Body of pancreas (tissue), 4 donors: ENCODE data around the gene ANKRD66.

Source experiments
- CTCF ChIP-seq, 7 experiments: fragments of 450-650 bp in 4 of 7; fragments of 200-600 bp in 3 of 7; sonication (generic) in 3 of 7; IDR thresholded peaks; one replicate each; pipeline ENCODE4 v1.5.1; 2016 to 2019; ENCODE audit warnings: antibody characterized with exemption in 7 of 7
- POLR2A ChIP-seq, 3 donors: fragments of 450-650 bp; IDR thresholded peaks; one replicate each; pipeline ENCODE4 v1.6.1; 2016; ENCODE audit warnings: antibody characterized with exemption in 3 of 3, mild to moderate bottlenecking in 2 of 3

DNA sequence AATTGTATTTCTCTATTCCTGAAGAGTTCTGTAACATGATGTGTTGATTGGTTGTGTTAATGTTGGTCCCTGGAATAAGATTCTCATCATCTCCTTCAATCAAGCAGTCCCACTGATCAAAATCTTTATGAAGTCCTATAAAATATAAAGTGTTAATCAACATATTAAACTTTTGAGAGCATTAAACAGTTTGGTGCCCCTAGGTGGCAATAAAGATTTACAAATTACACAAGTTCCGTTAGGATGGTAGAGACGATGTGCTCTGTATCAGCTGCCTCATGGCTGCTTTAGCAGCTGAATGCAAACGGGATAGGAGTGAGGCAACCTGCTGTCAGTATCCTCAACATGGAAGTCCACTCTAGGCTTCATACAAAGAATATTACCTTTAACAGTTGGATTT, 42.2 kb upstream of the ANKRD66 start:
- TF ChIP-seq POLR2A (IDR thresholded peaks at IDR 0.05) (no peak), CTCF (IDR thresholded peaks at IDR 0.05) (peak in 4 of 7 experiments; percentile 10 to 38 (median 33))
